Endothelial cell of umbilical vein (primary cell): ENCODE measurements around the gene LRRC61. TPM values are rescaled to one million over a fixed set of nuclear protein-coding genes. Genes with fewer than 3 reads are reported as not detected.

Experiments
- BruUV-seq: library from RNA; stranded (reverse); fragments of 400-500 nt; replicated peaks from 2 replicates; lab custom pipeline; 2021; lab: Mats Ljungman, UMichigan
- CTCF ChIA-PET: fragments of 300-600, 350-600 bp; sonication (Branson Sonifier 250); formaldehyde crosslinking; loops from one replicate; lab custom pipeline; 2021; ENCODE audit warnings: antibody characterized with exemption, inconsistent platforms; lab: Charles Lee
- POLR2A ChIA-PET: fragments of 300-600, 350-600 bp; sonication (Branson Sonifier 250); formaldehyde crosslinking; loops from one replicate; lab custom pipeline; 2021; ENCODE audit warnings: antibody characterized with exemption, inconsistent platforms; lab: Charles Lee
- DNase-seq: peaks from one replicate; pipeline ENCODE4 v3.0.0-alpha.2; 2011; ENCODE audit warnings: low read depth, low spot score
- FAIRE-seq: peaks from 2 replicates; lab custom pipeline; 2011; peaks lifted over from hg19 to GRCh38; lab: Jason Lieb, UNC
- H2AFZ ChIP-seq: 2 replicates; pipeline ENCODE4 v1.6.0; 2012; ENCODE audit warnings: low read depth, low read length, control low read depth, inconsistent platforms
- H3K27ac ChIP-seq: 2 replicates; pipeline ENCODE4 v1.5.1; 2011; ENCODE audit warnings: low read depth, mild to moderate bottlenecking, control low read depth, low read length, moderate library complexity; ENCODE audit not compliant: insufficient read depth
- H3K27me3 ChIP-seq, 2 experiments: 2 replicates each; pipeline versions ENCODE4 v1.6.0 to v1.6.1; 2011; ENCODE audit warnings: low read length in 2 of 2, mixed read lengths in 1 of 2; ENCODE audit not compliant: control insufficient read depth in 2 of 2, insufficient read depth in 2 of 2
- H3K36me3 ChIP-seq, 2 experiments: 2 replicates in 1 of 2; 3 replicates in 1 of 2; pipeline ENCODE4 v1.5.1; 2011; ENCODE audit warnings: low read length in 2 of 2, mild to moderate bottlenecking in 1 of 2, moderate library complexity in 1 of 2; ENCODE audit not compliant: control insufficient read depth in 2 of 2, insufficient read depth in 2 of 2; ENCODE audit errors: extremely low read depth in 1 of 2
- H3K4me1 ChIP-seq: 3 replicates; pipeline ENCODE4 v1.5.1; 2011; ENCODE audit warnings: mild to moderate bottlenecking, low read length; ENCODE audit not compliant: control insufficient read depth, insufficient read depth; ENCODE audit errors: extremely low read depth
- H3K4me2 ChIP-seq: 2 replicates; pipeline ENCODE4 v1.6.1; 2011; ENCODE audit warnings: low read length, control low read depth, mixed read lengths; ENCODE audit not compliant: insufficient read depth
- H3K4me3 ChIP-seq, 3 experiments: fragments of 200-600 bp in 1 of 3; sonication (generic), shearing (Covaris generic) in 1 of 3; replicated peaks in 1 of 3; 2 replicates each; pipeline ENCODE4 v1.5.1; 2011 to 2016; ENCODE audit warnings: control low read depth in 3 of 3, low read length in 3 of 3, mild to moderate bottlenecking in 2 of 3, inconsistent platforms in 1 of 3, low read depth in 1 of 3, moderate library complexity in 1 of 3; ENCODE audit not compliant: insufficient read depth in 1 of 3
- H3K79me2 ChIP-seq: 2 replicates; pipeline ENCODE4 v1.6.0; 2012; ENCODE audit warnings: low read length, inconsistent platforms; ENCODE audit not compliant: control insufficient read depth, insufficient read depth
- H3K9ac ChIP-seq: replicated peaks from 2 replicates; pipeline ENCODE3; 2011; ENCODE audit warnings: low read length, control low read depth; ENCODE audit not compliant: insufficient read depth; ENCODE audit errors: extremely low read depth
- H3K9me1 ChIP-seq: replicated peaks from 3 replicates; pipeline ENCODE4 v1.6.0; 2011; ENCODE audit warnings: mild to moderate bottlenecking, low read length; ENCODE audit not compliant: control insufficient read depth, insufficient read depth; ENCODE audit errors: extremely low read depth
- H3K9me3 ChIP-seq: replicated peaks from 2 replicates; pipeline ENCODE4 v1.5.1; 2012; ENCODE audit warnings: low read length, inconsistent platforms; ENCODE audit not compliant: control insufficient read depth, insufficient read depth
- H4K20me1 ChIP-seq: replicated peaks from 2 replicates; pipeline ENCODE3; 2011; ENCODE audit warnings: mild to moderate bottlenecking, low read length; ENCODE audit not compliant: control insufficient read depth, insufficient read depth; ENCODE audit errors: extremely low read depth
- CTCF ChIP-seq, 2 donors: IDR thresholded peaks; 1 replicate in 1 of 2; 2 replicates in 1 of 2; pipeline ENCODE4 v1.5.1; 2011; ENCODE audit warnings: low read length in 2 of 2, mild to moderate bottlenecking in 2 of 2, moderate library complexity in 2 of 2, control low read depth in 1 of 2, inconsistent platforms in 1 of 2, low read depth in 1 of 2; ENCODE audit not compliant: insufficient read depth in 1 of 2; ENCODE audit errors: extremely low read depth in 1 of 2
- EZH2 ChIP-seq: IDR thresholded peaks from 2 replicates; pipeline ENCODE4 v1.6.1; 2012; ENCODE audit warnings: borderline replicate concordance, low read depth, mild to moderate bottlenecking, moderate library complexity, low read length, inconsistent platforms; ENCODE audit not compliant: severe bottlenecking
- FOS ChIP-seq: IDR thresholded peaks from 2 replicates; pipeline ENCODE4 v1.6.1; 2011; ENCODE audit warnings: mild to moderate bottlenecking, low read length, moderate library complexity, borderline replicate concordance; ENCODE audit not compliant: insufficient read depth
- GATA2 ChIP-seq: IDR thresholded peaks from 2 replicates; pipeline ENCODE4 v1.7.0; 2011; ENCODE audit warnings: low read depth, mild to moderate bottlenecking, moderate library complexity, mixed read lengths, low read length; ENCODE audit not compliant: insufficient read length, insufficient read depth
- JUN ChIP-seq: IDR thresholded peaks from 2 replicates; pipeline ENCODE4 v1.6.1; 2011; ENCODE audit warnings: borderline replicate concordance, low read depth; ENCODE audit not compliant: insufficient read length, insufficient read depth
- MAX ChIP-seq: IDR thresholded peaks from 2 replicates; pipeline ENCODE4 v1.6.1; 2011; ENCODE audit not compliant: insufficient read depth, insufficient read length
- MYC ChIP-seq: IDR thresholded peaks from one replicate; pipeline ENCODE4 v1.6.1; 2011; ENCODE audit warnings: mild to moderate bottlenecking, low read depth, low read length
- POLR2A ChIP-seq: IDR thresholded peaks from 2 replicates; pipeline ENCODE4 v1.6.1; 2012; ENCODE audit warnings: low read depth, mild to moderate bottlenecking, control low read depth, low read length
- POLR2AphosphoS5 ChIP-seq: IDR thresholded peaks from 2 replicates; pipeline ENCODE4 v1.6.1; 2012; ENCODE audit warnings: low read depth, mild to moderate bottlenecking, control low read depth, low read length, moderate library complexity; ENCODE audit not compliant: insufficient read depth
- dilution Hi-C: fragments of 300-500 bp; cut with MboI; formaldehyde crosslinking; loops from one replicate; pipeline ENCODE4 v1.15.0; 2019; ENCODE audit warnings: low sequenced_read_pairs; ENCODE audit not compliant: extremely low pct_ligation_motif_present
- intact Hi-C: fragments of 100-400 bp; cut with micrococcal nuclease; formaldehyde crosslinking; loops from one replicate; pipeline ENCODE4 v1.10.0; 2022
- polyA plus RNA-seq, 4 experiments: library from polyadenylated mRNA; depleted of rRNA in 3 of 4; stranded (reverse) in 3 of 4; unstranded in 1 of 4; fragments of >200 nt; gene quantifications; 2 replicates each; pipeline versions ENCODE4 v1.2.1 to v1.2.3, GENCODE V29; 2011 to 2012; ENCODE audit warnings: missing spikeins in 1 of 4
- total RNA-seq: library from RNA; stranded (reverse); gene quantifications from 2 replicates; pipeline ENCODE4 v1.2.3, GENCODE V29; 2021

LRRC61 gene
- total and polyA plus RNA-seq, 2 donors (not counting 3 experiments of a cell fraction or from before 2014, with no cell fraction given), result 0.72 TPM; not detected in 1

- no peak for DNase-seq
- Histone ChIP-seq H3K27ac (no peak overlapping the region), H3K9me3 (no peaks in the 10 kb centered on the region), H3K9me1 (no peaks in the 10 kb centered on the region), H2AFZ (no peak overlapping the region), H3K27me3 (peaks cover 2 to 5% of the 10 kb centered on the region in 2 experiments), H3K4me3 (no peak overlapping the region), H3K4me1 (peaks cover 4% of the 10 kb centered on the region), H4K20me1 (no peaks in the 10 kb centered on the region), H3K4me2 (no peak overlapping the region), H3K9ac (no peak overlapping the region), H3K36me3 (no peaks in the 10 kb centered on the region), H3K79me2 (no peaks in the 10 kb centered on the region)
- intact Hi-C loops, result no loop called here
- dilution Hi-C loops, result no loop called here
- POLR2A ChIA-PET, result no interaction called here
- CTCF ChIA-PET, result interaction anchor here (1.4 kb wide), 1 partner anchor 41 kb away, joined by 3 read pairs; no protein-coding TSS in a partner anchor
- BruUV-seq, result no TSS peak
- FAIRE-seq, result no peak
- TF ChIP-seq EZH2 (no peak), GATA2 (no peak)
These were observed 9.3 kb upstream of the LRRC61 start for GRCh38 chr7:150313870-150314269.

GRCh38 chr7:150314639-150315239 is 8.4 kb upstream of the LRRC61 start:
- intact Hi-C loops (no loop called here), dilution Hi-C loops (no loop called here)
- Histone ChIP-seq H3K36me3 (no peaks in the 10 kb centered on the region), H3K4me3 (no peak overlapping the region), H3K9ac (no peak overlapping the region), H3K4me1 (peaks cover 4% of the 10 kb centered on the region), H3K4me2 (no peak overlapping the region), H3K27ac (no peak overlapping the region), H3K9me3 (no peaks in the 10 kb centered on the region), H3K79me2 (no peaks in the 10 kb centered on the region), H4K20me1 (no peaks in the 10 kb centered on the region), H3K27me3 (peaks cover 2 to 4% of the 10 kb centered on the region in 2 experiments), H2AFZ (no peak overlapping the region), H3K9me1 (no peaks in the 10 kb centered on the region)
- ChIA-PET POLR2A (no interaction called here), CTCF (no interaction called here)
- TF ChIP-seq MAX (no peak), FOS (no peak), JUN (no peak), POLR2AphosphoS5 (no peak), GATA2 (no peak), MYC (no peak), CTCF (IDR thresholded peaks at IDR 0.05; ENCODE audit: extremely low read depth in 1 of 2, insufficient read depth in 1 of 2, low read depth in 1 of 2, low read length in 2 of 2) (no peak), POLR2A (no peak), EZH2 (no peak)
- no TSS peak for BruUV-seq
- FAIRE-seq (no peak), DNase-seq (no peak)
